HG03354 (cell line): ENCODE data around the gene PEX19.

Experiments
- ATAC-seq: cut with Tn5 transposase; IDR thresholded peaks from one replicate; pipeline ENCODE4 v1.9.1; 2021; ENCODE audit warnings: mild to moderate bottlenecking; ENCODE audit not compliant: unreplicated experiment, poor library complexity, severe bottlenecking

The PEX19 gene

DNA sequence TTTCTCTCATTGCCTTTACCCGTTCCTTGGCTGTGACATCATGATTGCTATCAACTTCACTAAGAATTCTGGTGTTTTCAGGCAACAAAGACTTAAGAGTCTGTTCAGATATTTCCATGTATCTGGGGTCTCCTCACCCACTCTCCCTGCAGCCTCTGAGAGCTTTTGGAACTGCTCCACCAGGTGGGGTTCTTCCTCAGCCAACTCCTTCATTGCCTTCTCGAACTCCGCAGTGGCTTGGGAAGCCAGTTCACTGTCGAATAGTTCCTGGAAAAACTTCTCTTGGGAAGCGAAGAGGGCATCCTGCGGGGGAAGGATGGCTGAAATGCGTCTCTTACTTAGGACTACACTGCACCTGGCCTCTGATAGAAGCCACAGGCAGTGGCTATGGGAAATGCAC, 2.1 kb downstream of the PEX19 start:
- ATAC-seq, result no peak

- ATAC-seq, result no peak
Observed at GRCh38 chr1:160277987-160278386, 6.9 kb downstream of the PEX19 start.

DNA sequence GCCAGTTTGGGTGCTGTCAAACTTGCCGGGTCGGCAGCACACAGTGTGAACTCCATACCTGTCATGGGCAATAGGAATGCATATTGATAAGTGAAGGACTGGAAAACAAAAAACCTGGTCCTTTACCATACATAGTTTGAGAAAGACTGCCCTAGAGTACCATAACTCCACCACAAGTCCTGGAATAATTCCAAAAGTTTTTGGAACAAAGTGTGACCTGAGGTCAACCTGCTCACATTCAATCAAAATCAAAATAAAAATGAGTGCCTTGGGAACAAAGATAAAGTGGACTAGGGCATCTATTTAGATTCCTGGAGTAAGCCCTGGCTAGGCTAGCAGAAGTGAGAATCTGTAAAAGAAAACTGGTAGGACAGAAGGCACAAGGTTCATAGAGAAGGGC, 7.6 kb downstream of the PEX19 start:
- no peak for ATAC-seq

DNA sequence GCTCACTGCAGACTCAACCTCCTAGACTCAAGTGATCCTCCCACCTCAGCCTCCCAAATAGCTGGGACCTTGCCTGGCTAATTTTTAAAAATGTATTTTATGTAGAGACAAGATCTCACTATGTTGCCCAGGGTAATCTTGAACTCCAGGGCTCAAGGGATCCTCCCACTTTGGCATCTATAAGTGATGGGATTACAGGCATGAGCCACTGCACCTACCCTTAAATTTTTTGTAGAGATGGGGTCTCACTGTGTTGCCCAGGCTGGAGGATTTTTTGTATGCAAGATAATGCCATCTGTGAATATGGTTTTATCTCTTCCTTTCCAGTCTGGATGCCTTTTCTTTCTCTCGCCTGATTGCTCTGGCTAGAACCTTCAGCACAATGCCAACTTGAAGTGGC, 13.9 kb downstream of the PEX19 start:
- ATAC-seq, result no peak

DNA sequence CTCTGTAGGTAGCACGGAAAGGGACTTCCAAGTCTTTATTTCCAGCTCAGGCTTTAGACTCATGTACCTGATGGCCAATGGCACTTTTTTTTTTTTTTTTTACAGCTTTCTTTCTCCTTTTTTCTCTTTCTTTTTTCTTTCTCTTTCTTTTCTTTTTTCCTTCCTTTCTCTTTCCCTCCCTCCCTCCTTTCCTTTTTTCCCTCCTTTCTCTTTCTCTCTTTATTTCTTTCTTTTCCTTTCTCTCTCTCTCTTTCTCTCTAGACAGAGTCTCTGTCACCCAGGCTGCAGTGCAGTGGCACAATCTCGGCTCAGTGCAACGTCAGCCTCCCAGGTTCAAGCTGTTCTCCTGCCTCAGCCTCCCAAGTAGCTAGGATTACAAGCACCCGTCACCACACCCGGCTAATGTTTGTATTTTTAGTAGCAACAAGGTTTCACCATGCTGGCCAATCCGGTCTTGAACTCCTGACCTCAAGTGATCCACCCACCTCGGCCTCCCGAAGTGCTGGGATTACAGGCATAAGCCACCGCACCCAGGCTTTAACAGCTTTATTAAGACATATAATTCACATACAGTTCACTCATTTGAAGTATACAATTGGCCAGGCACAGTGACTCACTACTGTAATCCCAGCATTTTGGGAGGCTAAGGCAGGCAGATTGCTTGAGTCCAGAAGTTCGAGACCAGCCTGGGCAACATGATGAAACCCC, 17.5 kb downstream of the PEX19 start:
- ATAC-seq, result no peak

- ATAC-seq, result no peak
Observed at GRCh38 chr1:160264795-160265307, 20.1 kb downstream of the PEX19 start.

DNA sequence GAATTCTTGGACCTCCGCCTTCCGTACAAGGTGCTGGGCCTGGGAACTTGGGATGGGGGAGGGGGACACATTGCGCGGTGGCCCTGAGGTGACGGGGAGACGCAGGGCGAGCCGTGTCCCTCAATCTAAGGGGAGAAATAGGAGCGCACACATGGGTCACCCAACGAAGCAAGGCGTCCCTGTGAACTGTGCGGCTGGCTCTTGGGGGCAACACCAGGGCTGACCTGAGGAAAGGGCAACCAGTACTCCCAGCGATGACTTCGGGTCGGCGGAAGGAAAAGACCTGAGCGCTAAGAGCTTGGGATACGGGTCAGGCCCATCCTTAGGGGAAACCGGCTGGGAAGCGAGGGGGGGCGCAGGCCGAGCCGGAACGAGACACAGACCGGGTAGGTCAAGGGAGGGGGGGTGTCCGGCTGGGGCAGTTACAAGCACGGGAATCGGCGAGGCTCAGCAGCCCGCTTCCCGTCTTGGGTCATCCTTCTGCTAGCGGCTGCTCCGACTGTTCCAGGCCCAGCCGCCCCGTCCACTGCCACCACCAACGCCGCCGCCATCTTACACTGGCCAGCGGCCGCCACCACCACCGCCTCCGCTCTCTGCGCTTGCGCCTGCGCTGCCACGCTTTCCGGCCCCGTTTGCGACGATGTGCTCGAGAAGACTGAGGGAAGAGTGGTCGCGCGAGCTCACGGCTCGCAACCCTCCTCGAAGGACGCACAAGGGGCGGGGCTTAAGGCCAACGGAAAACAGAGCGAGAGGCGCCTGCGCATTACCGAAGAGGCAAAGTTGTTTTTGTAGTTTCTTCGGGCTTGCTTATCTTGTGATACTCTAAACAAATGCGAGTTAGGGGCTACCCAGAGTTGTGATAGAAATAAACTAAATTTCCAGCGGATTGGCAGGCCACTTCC, 22.8 kb downstream of the PEX19 start, which contains the start of gene DCAF8:
DCAF8 (minus strand) TSS at position 657 of the 902 bp plus-strand sequence. CDS start 18,541 bp downstream, outside the sequence.
- peak; percentile 88 for ATAC-seq

- ATAC-seq, result peak; percentile 42
Observed at GRCh38 chr1:160261556-160261892, 23.4 kb downstream of the PEX19 start.

- ATAC-seq, result no peak
Observed at GRCh38 chr1:160260406-160261382, 24.2 kb downstream of the PEX19 start.

GRCh38 chr1:160258177-160258798, 26.6 kb downstream of the PEX19 start:
- no peak for ATAC-seq

DNA sequence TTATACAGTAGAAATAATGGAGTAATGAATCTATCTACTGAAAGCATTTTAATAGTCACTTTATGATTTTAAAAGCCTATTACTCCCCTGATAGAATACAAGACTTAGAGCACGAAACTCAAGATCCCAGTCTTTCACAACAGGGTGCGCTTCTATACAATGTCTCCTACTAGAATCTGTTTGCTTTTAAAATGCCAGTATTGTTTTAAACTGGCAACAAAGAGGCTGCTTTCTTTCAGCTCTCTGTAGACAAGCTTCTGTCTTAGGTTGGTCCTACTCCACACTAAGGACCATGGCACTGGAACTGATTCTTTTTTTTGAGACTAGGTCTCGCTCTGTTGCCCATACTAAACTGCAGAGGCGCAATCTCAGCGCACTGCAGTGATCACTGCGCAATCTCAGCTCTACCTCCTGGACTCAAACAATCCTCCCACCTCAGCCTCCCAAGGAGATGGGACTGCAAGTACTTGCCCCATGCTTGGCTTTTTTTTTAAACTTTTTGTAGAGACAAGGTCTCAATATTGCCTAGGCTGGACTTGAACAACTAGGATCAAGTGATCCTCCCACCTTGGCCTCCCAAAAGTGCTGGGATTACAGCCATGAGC, 27.4 kb downstream of the PEX19 start:
- no peak for ATAC-seq

DNA sequence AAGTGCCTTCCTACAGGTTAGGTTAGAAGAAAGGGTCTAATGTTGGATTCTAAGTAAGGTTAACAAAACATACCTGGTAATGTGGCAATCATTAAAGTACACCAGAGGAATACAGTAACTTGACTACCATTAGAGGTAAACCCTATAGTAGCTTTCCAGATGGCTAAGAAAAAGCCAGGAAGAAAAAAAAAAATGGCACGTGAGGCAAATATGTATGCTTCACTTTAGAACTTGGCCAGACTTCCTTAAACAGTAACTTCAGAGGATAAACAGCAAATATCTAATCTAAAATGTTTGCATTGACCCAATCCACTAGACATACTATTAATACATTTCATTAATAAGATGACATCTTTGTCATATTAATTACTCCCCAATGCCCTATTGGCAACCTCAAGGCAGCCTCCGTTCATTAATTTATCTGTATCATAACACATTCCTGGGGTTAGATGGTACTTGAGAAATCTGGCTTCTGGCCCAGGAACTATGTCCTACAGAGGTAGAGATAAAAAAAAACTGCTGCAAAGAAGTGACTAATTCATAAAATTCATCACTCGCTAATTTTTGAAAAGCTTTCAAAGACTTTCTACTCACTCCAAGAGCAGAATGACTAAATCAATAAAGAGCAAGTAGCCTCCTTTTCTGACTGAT, 28.4 kb downstream of the PEX19 start:
- no peak for ATAC-seq

DNA sequence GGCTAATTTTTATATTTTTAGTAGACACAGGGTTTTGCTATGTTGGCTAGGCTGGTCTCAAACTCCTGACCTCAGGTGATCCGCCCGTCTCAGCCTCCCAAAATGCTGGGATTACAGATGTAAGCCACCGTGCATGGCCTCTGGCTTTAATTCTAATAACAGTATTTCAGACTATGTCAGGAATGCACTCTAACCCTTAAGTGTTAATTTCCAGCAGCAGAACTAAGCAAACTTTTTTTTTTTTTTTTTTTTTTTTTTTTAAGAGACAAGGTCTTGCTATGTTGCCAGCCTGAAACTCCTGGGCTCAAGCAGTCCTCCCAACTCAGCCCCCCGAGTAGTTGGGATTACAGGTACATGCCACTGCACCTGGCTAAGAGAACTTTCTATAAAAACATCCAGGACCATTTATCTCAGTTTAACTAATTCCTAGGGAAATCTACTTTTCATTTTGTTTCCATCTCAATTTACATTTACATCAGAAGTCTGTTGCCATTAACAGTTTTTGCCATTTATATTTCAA, 29.1 kb downstream of the PEX19 start:
- ATAC-seq, result no peak

- ATAC-seq, result peak; percentile 83
Observed at GRCh38 chr1:160251687-160252526, 33.0 kb downstream of the PEX19 start.

DNA sequence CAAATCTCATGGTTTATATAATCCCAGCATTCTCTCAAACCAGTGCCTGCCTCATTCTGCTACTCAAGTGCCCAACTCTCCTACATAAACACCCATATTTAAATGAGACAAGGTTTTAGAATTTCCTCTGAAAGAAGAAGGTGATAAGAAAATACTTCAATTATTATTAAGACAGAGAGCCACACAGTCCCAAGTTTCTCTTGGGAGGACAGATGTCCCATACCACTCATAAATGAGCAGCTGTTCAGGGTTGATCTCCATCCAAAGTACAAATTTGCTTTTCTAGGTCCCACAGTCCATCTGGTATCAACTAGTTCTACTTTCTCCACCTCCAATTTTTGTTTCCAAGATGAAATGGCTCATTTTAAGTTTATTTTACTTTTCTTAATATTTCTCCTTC, 33.9 kb downstream of the PEX19 start:
- ATAC-seq, result no peak

DNA sequence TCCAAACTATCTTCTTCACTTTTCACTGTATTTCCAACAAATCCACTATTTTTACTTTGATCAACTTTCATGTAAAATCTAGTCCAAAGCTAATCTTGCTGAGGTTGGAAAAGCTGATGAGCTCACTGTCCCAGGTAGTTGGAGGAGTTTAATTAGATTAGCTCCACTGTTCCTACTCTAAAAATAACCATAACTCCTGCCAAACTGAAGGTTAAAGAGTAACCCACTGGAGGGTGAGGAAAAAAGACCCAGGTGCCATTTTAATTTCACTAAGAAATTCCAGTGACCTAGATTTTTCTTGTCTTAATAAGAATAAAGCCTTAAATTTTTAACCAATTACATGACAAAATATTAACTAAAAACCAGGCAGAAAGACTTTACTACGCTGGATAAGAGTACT, 37.9 kb downstream of the PEX19 start:
- no peak for ATAC-seq

- ATAC-seq, result no peak
Observed at GRCh38 chr1:160245434-160245833, 39.5 kb downstream of the PEX19 start.
